ENCODE results near the gene MED25. TPM values are rescaled to one million over a fixed set of nuclear protein-coding genes. Genes with fewer than 3 reads are reported as not detected.

Gene MED25
- 56.1 and 58.1 TPM in 2 replicates for total RNA-seq
- long read RNA-seq, partial matches to known transcripts: 0 of 3 reads
- long read RNA-seq, other reads (novel, unspliced or antisense): 2 of 3 reads

DNA sequence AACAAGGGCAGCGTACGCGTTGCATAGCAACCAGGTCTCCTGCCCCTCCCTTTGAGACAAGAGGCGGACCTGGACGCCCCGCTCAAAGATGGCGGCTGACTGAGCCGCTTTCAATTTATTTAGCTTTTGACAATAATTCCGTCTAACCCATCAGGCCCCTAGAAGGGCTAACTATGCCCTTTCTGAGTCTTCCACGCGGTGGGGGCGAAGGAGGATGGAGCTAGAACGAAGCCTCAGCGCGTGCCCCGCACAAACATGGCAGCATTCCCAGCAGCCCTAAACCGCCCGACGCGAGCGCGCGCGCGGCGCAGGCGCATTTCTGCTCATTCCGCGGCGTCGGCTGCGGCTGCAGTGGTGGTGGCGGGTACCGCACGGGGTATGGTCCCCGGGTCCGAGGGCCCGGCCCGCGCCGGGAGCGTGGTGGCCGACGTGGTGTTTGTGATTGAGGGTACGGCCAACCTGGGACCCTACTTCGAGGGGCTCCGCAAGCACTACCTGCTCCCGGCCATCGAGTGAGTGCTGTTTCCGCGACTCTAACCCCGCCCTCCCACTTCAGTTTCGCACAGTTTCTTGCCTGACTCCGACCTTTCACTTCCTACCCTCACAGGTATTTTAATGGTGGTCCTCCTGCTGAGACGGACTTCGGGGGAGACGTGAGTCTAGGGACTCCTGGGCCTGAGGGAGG is at the start of gene MED25:
TSS of gene MED25 (plus strand) at position 326 of the 685 bp plus-strand sequence. CDS start at position 379, 53 bp downstream.
- Mint-ChIP-seq H3K27ac (ENCODE audit: unreplicated experiment) (peak within 1 kb of the TSS; percentile 100), H3K4me1 (ENCODE audit: unreplicated experiment) (peaks cover 14% of the 10 kb centered on the region), H3K4me3 (ENCODE audit: unreplicated experiment) (peak within 1 kb of the TSS; percentile 99), H3K9me3 (ENCODE audit: unreplicated experiment) (no peaks in the 10 kb centered on the region), H3K27me3 (ENCODE audit: unreplicated experiment) (no peaks in the 10 kb centered on the region), H3K36me3 (ENCODE audit: unreplicated experiment) (peaks cover 8% of the 10 kb centered on the region)
- DNase-seq (ENCODE audit: extremely low spot score, unreplicated experiment): peak; percentile 97
- TF ChIP-seq, protein P1, sequence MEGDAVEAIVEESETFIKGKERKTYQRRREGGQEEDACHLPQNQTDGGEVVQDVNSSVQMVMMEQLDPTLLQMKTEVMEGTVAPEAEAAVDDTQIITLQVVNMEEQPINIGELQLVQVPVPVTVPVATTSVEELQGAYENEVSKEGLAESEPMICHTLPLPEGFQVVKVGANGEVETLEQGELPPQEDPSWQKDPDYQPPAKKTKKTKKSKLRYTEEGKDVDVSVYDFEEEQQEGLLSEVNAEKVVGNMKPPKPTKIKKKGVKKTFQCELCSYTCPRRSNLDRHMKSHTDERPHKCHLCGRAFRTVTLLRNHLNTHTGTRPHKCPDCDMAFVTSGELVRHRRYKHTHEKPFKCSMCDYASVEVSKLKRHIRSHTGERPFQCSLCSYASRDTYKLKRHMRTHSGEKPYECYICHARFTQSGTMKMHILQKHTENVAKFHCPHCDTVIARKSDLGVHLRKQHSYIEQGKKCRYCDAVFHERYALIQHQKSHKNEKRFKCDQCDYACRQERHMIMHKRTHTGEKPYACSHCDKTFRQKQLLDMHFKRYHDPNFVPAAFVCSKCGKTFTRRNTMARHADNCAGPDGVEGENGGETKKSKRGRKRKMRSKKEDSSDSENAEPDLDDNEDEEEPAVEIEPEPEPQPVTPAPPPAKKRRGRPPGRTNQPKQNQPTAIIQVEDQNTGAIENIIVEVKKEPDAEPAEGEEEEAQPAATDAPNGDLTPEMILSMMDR (IDR thresholded peaks at IDR 0.05): peak; percentile 31

DNA sequence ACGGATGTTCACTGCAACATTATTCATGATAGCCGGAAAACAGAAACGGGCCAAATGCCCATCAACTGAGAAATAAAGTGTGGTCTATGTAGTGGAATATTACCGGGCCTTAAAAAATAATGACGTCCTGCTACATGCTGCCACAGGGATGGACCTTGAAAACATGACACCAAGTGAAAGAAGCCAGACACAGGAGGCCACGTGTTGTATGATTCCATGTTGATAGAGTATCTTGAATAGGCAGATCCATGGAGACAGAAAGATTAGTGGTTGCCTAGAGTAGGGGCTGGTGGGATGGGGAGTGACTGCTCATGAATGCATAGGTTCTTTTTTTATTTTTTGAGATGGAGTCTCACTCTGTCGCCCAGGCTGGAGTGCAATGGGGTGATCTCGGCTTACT is 47.6 kb upstream of the MED25 start:
- DNase-seq (ENCODE audit: extremely low spot score, unreplicated experiment): no peak
- Mint-ChIP-seq H3K9me3 (ENCODE audit: unreplicated experiment) (no peaks in the 10 kb centered on the region), H3K27me3 (ENCODE audit: unreplicated experiment) (no peaks in the 10 kb centered on the region), H3K27ac (ENCODE audit: unreplicated experiment) (no peak overlapping the region), H3K4me3 (ENCODE audit: unreplicated experiment) (no peak overlapping the region), H3K4me1 (ENCODE audit: unreplicated experiment) (peaks cover 36% of the 10 kb centered on the region), H3K36me3 (ENCODE audit: unreplicated experiment) (peaks cover 5% of the 10 kb centered on the region)
- TF ChIP-seq, protein P1 (IDR thresholded peaks at IDR 0.05): no peak

DNA sequence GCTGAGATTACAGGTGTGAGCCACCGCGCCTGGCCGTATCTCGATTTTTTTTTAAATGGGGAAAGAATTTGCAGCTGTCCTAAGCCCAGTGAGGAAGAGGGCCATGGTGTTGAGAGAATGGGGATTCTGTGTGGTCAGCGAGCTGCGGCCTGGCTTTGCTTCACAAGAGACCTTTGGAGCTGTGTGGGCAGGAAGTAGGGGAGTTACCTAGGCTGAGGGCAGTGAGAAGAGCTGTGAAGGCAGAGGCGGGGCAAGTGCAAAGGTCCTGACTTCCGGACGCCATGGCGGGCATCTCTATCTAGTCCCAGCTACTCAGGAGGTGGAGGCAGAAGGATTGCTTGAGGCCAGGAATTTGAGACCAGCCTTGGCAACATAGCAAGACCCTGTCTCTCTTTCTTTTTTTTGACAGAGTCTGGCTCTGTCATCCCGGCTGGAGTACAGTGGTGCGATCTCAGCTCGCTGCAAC is 46.4 kb upstream of the MED25 start:
- H3K4me1 Mint-ChIP-seq (ENCODE audit: unreplicated experiment): peaks cover 28% of the 10 kb centered on the region
- DNase-seq (ENCODE audit: extremely low spot score, unreplicated experiment): no peak
- no peaks in the 10 kb centered on the region for H3K9me3 Mint-ChIP-seq (ENCODE audit: unreplicated experiment)
- no peaks in the 10 kb centered on the region for H3K27me3 Mint-ChIP-seq (ENCODE audit: unreplicated experiment)
- TF ChIP-seq, protein P1 (IDR thresholded peaks at IDR 0.05): no peak
- peak overlapping the region; percentile 19 for H3K27ac Mint-ChIP-seq (ENCODE audit: unreplicated experiment)
- peaks cover 10% of the 10 kb centered on the region for H3K36me3 Mint-ChIP-seq (ENCODE audit: unreplicated experiment)
- no peak overlapping the region for H3K4me3 Mint-ChIP-seq (ENCODE audit: unreplicated experiment)

DNA sequence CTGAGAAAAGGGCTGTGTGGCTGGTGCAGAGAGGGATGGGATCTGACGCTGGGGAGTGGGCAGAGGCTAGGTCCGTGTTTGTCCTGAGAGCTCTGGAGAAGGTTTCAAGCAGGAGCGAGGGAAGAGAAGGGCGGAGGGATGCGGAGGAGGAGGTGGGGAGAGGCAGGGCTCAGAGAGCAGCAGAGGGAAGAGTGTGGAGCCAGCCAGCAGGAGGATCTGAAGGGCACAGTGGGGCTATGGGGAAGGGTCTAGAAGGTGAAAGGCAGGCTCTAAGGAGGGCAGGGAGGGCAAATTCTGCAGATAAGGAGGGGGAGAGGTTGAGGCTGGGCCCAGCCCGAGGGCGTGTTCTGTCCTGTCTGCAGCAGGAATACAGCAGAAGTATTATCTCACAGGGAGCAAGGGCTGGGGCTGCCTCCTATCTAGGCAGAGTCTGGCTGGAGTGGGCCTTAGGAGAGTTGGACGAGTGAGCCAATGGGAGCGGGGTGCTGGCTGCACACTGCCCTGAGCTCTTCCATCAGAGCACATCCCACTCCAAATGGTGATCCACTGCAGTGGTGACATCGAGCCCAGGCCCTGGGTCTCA is 45.1 kb upstream of the MED25 start:
- H3K4me1 Mint-ChIP-seq (ENCODE audit: unreplicated experiment): peaks cover 21% of the 10 kb centered on the region
- H3K27ac Mint-ChIP-seq (ENCODE audit: unreplicated experiment): no peak overlapping the region
- TF ChIP-seq, protein P1 (IDR thresholded peaks at IDR 0.05): no peak
- no peak overlapping the region for H3K4me3 Mint-ChIP-seq (ENCODE audit: unreplicated experiment)
- no peak for DNase-seq (ENCODE audit: extremely low spot score, unreplicated experiment)
- H3K36me3 Mint-ChIP-seq (ENCODE audit: unreplicated experiment): peaks cover 10% of the 10 kb centered on the region
- H3K27me3 Mint-ChIP-seq (ENCODE audit: unreplicated experiment): no peaks in the 10 kb centered on the region
- no peaks in the 10 kb centered on the region for H3K9me3 Mint-ChIP-seq (ENCODE audit: unreplicated experiment)

DNA sequence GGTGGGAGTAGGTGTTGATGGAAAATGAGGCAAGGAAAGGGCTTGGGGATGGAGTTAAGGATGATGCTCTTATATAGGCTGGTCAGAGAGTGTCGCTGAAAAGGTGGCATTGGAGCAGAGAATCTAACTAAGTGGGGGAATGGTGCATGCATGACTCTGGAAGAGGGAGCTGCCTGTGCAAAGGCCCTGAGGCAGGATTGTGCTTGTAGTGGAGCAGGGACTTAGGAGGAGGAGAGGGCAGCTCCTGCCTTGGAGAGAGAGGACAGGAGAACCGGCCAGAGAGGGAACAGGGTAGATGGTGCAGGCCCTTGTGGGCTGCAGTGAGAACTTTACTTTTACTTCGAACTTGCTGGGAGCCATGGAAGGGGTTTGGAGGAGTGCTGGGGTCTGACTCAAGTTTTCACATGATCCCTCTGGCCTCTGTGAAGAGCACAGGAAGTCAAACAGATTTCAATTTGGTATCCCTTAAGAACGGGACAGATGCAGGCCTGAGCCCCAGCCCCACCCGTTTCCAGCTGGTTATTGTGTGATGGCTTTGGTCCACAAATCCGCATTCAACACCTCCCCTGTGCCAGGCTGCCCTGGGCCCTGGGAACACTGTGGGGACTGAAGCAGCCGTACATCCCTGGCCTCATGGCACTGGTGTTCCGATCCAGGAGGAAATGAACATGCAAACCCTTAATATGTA is 44.3 kb upstream of the MED25 start:
- no peak overlapping the region for H3K4me3 Mint-ChIP-seq (ENCODE audit: unreplicated experiment)
- H3K36me3 Mint-ChIP-seq (ENCODE audit: unreplicated experiment): peaks cover 10% of the 10 kb centered on the region
- TF ChIP-seq, protein P1 (IDR thresholded peaks at IDR 0.05): no peak
- H3K9me3 Mint-ChIP-seq (ENCODE audit: unreplicated experiment): no peaks in the 10 kb centered on the region
- DNase-seq (ENCODE audit: extremely low spot score, unreplicated experiment): no peak
- H3K27ac Mint-ChIP-seq (ENCODE audit: unreplicated experiment): no peak overlapping the region
- no peaks in the 10 kb centered on the region for H3K27me3 Mint-ChIP-seq (ENCODE audit: unreplicated experiment)
- H3K4me1 Mint-ChIP-seq (ENCODE audit: unreplicated experiment): peaks cover 12% of the 10 kb centered on the region

All from osteocyte (in vitro differentiated cells).